Chondrocyte (in vitro differentiated cells): Measurements from ENCODE around the gene FGG. TPM values are rescaled to one million over a fixed set of nuclear protein-coding genes. Genes with fewer than 3 reads are reported as not detected.
"Not testable (repeated sequence)": the region's sequence is repeated elsewhere in the genome, so short reads cannot be mapped to it uniquely, and the experiment has no call there.

Experiments used
- DNase-seq: peaks from one replicate; pipeline ENCODE4 v3.0.0; 2021; ENCODE audit warnings: mixed read lengths, low spot score
- H3K27ac Mint-ChIP-seq: one replicate; pipeline ENCODE4 v1.8.0; 2021; ENCODE audit warnings: mild to moderate bottlenecking, moderate library complexity, mixed read lengths; ENCODE audit not compliant: unreplicated experiment
- H3K27me3 Mint-ChIP-seq: 2 replicates; pipeline ENCODE4 v1.8.0; 2021; ENCODE audit warnings: low read depth, mixed read lengths
- H3K36me3 Mint-ChIP-seq: 2 replicates; pipeline ENCODE4 v1.8.0; 2021; ENCODE audit warnings: low read depth, mixed read lengths
- H3K4me1 Mint-ChIP-seq: 2 replicates; pipeline ENCODE4 v1.8.0; 2021; ENCODE audit warnings: low read depth, mild to moderate bottlenecking, mixed read lengths
- H3K4me3 Mint-ChIP-seq: one replicate; pipeline ENCODE4 v1.8.0; 2021; ENCODE audit warnings: mild to moderate bottlenecking, moderate library complexity, mixed read lengths; ENCODE audit not compliant: unreplicated experiment
- H3K9me3 Mint-ChIP-seq: 2 replicates; pipeline ENCODE4 v1.8.0; 2021; ENCODE audit warnings: low read depth, mixed read lengths
- CTCF ChIP-seq: fragments of 200-600 bp; sonication (generic); IDR thresholded peaks from 2 replicates; pipeline ENCODE4 v1.5.0; 2021; ENCODE audit warnings: antibody characterized with exemption, mild to moderate bottlenecking, moderate library complexity
- total RNA-seq: library from RNA; stranded (reverse); gene quantifications from 3 replicates; pipeline ENCODE4 v1.2.1, GENCODE V29; 2021

Gene FGG
- total RNA-seq, 1 donor from 2014 or later, result not detected

GRCh38 chr4:154597798-154598774 is 14.4 kb downstream of the FGG start:
- peaks cover 33% of the 10 kb centered on the region for H3K27me3 Mint-ChIP-seq
- H3K4me3 Mint-ChIP-seq, result no peak overlapping the region
- no peak overlapping the region for H3K27ac Mint-ChIP-seq
- DNase-seq, result no peak
- TF ChIP-seq CTCF, result no peak
- H3K4me1 Mint-ChIP-seq, result no peaks in the 10 kb centered on the region
- H3K9me3 Mint-ChIP-seq, result no peaks in the 10 kb centered on the region
- no peaks in the 10 kb centered on the region for H3K36me3 Mint-ChIP-seq

DNA sequence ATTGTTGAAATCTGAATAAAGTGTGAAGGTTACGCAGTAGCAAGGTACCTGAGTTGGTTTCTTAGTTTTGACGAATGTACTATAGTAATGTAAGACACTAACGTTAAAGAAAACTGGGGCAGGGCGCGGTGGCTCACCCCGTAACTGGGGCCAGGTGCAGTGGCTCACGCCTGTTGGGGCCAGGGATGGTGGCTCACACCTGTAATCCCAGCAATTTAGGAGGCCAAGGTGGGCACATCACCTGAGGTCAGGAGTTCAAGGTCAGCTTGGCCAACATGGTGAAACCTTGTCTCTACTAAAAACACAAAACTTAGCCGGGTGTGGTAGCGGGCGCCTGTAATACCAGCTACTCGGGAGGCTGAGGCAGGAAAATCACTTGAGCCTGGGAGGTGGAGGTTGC is 15.2 kb downstream of the FGG start:
- H3K4me3 Mint-ChIP-seq, H3K36me3 Mint-ChIP-seq, DNase-seq, H3K9me3 Mint-ChIP-seq, H3K27ac Mint-ChIP-seq, H3K4me1 Mint-ChIP-seq: not testable (repeated sequence)
- peaks cover 33% of the 10 kb centered on the region for H3K27me3 Mint-ChIP-seq

- H3K4me3 Mint-ChIP-seq, result no peak overlapping the region
- H3K36me3 Mint-ChIP-seq, result no peaks in the 10 kb centered on the region
- H3K4me1 Mint-ChIP-seq, result no peaks in the 10 kb centered on the region
- no peak for DNase-seq
- peaks cover 29% of the 10 kb centered on the region for H3K27me3 Mint-ChIP-seq
- no peaks in the 10 kb centered on the region for H3K9me3 Mint-ChIP-seq
- H3K27ac Mint-ChIP-seq, result no peak overlapping the region
- TF ChIP-seq CTCF, result no peak
Measured at GRCh38 chr4:154595807-154596206, 16.6 kb downstream of the FGG start.

DNA sequence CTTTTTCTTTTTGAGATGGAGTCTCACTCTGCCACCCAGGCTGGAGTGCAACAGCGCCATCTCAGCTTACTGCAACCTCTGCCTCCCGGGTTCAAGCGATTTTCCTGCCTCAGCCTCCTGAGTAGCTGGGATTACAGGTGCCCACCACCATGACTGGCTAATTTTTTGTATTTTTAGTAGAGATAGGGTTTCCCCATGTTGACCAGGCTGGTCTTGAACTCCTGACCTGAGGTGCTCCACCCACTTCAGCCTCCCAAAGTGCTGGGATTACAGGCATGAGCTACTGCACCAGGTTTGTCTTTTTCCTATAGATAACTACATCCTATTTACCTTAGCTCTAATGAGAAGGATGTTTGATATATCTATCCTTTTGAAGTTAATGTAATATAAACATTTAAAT is 18.1 kb downstream of the FGG start:
- peaks cover 31% of the 10 kb centered on the region for H3K27me3 Mint-ChIP-seq
- H3K27ac Mint-ChIP-seq, H3K4me3 Mint-ChIP-seq, DNase-seq, H3K9me3 Mint-ChIP-seq, H3K4me1 Mint-ChIP-seq, H3K36me3 Mint-ChIP-seq: not testable (repeated sequence)

GRCh38 chr4:154593868-154594267 is 18.6 kb downstream of the FGG start:
- Mint-ChIP-seq H3K27ac (no peak overlapping the region), H3K4me1 (no peaks in the 10 kb centered on the region)

DNA sequence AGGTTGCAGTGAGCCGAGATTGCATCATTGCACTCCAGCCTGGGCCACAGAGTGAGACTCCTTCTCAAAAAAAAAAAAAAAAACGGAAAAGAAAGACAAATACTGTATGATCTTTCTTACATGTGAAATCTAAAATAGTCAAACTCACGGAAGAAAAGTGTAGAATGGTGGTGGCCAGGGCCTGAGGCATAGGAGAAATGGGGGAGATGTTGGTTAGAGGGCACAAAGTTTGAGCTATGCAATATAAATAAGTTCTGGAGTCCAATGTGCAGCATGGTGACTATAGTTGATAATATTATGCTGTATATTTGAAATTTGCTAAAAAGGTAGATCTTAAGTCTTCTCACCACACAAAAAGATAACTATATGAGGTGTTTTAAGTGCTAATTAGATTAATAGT is 20.6 kb downstream of the FGG start:
- H3K9me3 Mint-ChIP-seq, result no peaks in the 10 kb centered on the region
- peaks cover 39% of the 10 kb centered on the region for H3K27me3 Mint-ChIP-seq
- no peak overlapping the region for H3K27ac Mint-ChIP-seq
- no peak for TF ChIP-seq CTCF
- H3K4me3 Mint-ChIP-seq, result no peak overlapping the region
- H3K4me1 Mint-ChIP-seq, result no peaks in the 10 kb centered on the region
- no peaks in the 10 kb centered on the region for H3K36me3 Mint-ChIP-seq
- DNase-seq, result no peak

More at GRCh38 chr4:154593868-154594267, 18.6 kb downstream of the FGG start:
- DNase-seq, result no peak
- no peaks in the 10 kb centered on the region for H3K36me3 Mint-ChIP-seq
- no peaks in the 10 kb centered on the region for H3K9me3 Mint-ChIP-seq
- H3K4me3 Mint-ChIP-seq, result no peak overlapping the region
- no peak for TF ChIP-seq CTCF
- peaks cover 33% of the 10 kb centered on the region for H3K27me3 Mint-ChIP-seq
